ENCODE measurements around the gene BCAS3.
A peak's percentile ranks its signal among the peaks of the same experiment; 100 is the strongest.

Gene BCAS3

DNA sequence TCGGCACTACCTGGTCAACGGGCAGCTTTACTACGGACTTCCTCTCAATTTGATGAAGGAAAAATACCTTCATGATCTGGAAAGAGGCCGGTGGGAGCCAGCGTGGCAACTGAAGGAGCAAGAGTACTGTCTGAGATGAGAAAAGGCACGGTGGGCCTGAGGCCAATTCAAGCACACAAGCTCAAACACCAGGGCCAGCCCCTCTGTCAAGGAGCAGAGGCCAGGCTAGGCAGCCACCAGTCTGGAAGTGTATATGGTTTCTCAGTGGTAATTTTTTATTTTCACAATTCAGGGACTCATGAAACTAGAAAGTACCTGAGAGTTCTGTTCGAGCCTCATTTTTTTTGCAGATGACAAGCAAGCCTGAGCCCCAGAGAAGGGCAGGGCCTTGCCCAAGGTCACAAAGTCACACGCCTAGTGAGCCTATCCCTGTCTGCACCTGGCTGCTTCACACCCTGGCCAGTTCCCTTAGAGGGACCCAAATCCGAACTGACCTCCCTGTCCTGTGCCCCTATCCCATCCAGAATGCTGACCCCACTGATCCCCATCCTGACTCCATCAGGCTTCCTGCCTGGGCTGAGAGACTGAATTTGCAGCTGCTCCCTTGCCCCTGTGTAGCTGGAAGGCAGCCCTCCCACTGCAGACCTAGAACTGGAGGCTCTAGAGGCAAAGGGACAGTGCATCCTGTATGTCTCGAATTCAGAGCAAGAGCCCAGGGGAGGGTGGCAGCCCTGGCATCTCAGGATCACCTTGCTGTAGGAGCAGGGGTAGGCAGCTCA is 717.2 kb downstream of the BCAS3 start:
- Mint-ChIP-seq H3K27ac (peak overlapping the region; percentile 50), H3K9me3 (no peaks in the 10 kb centered on the region), H3K36me3 (ENCODE audit: low read depth) (no peaks in the 10 kb centered on the region), H3K27me3 (peaks cover 41% of the 10 kb centered on the region), H3K4me3 (no peak overlapping the region), H3K4me1 (ENCODE audit: low read depth) (peaks cover 14% of the 10 kb centered on the region)
- no peak for DNase-seq

- H3K4me3 Mint-ChIP-seq = no peak overlapping the region
- no peak for DNase-seq
- H3K27ac Mint-ChIP-seq = peak overlapping the region; percentile 31
- H3K4me1 Mint-ChIP-seq (ENCODE audit: low read depth) = peaks cover 14% of the 10 kb centered on the region
- H3K36me3 Mint-ChIP-seq (ENCODE audit: low read depth) = no peaks in the 10 kb centered on the region
- peaks cover 42% of the 10 kb centered on the region for H3K27me3 Mint-ChIP-seq
- no peaks in the 10 kb centered on the region for H3K9me3 Mint-ChIP-seq
Observed at GRCh38 chr17:61395409-61395982, 717.8 kb downstream of the BCAS3 start.

GRCh38 chr17:61395983-61396585 is 718.4 kb downstream of the BCAS3 start:
- Mint-ChIP-seq H3K27me3 (peaks cover 44% of the 10 kb centered on the region), H3K4me1 (ENCODE audit: low read depth) (peaks cover 20% of the 10 kb centered on the region), H3K36me3 (ENCODE audit: low read depth) (no peaks in the 10 kb centered on the region), H3K4me3 (no peak overlapping the region), H3K27ac (peak overlapping the region; percentile 31), H3K9me3 (no peaks in the 10 kb centered on the region)
- no peak for DNase-seq

- no peaks in the 10 kb centered on the region for H3K36me3 Mint-ChIP-seq (ENCODE audit: low read depth)
- H3K9me3 Mint-ChIP-seq = no peaks in the 10 kb centered on the region
- H3K27ac Mint-ChIP-seq = no peak overlapping the region
- peaks cover 25% of the 10 kb centered on the region for H3K4me1 Mint-ChIP-seq (ENCODE audit: low read depth)
- H3K27me3 Mint-ChIP-seq = peaks cover 47% of the 10 kb centered on the region
- no peak overlapping the region for H3K4me3 Mint-ChIP-seq
- DNase-seq = no peak
Observed at GRCh38 chr17:61396586-61397085, 719.0 kb downstream of the BCAS3 start.

DNA sequence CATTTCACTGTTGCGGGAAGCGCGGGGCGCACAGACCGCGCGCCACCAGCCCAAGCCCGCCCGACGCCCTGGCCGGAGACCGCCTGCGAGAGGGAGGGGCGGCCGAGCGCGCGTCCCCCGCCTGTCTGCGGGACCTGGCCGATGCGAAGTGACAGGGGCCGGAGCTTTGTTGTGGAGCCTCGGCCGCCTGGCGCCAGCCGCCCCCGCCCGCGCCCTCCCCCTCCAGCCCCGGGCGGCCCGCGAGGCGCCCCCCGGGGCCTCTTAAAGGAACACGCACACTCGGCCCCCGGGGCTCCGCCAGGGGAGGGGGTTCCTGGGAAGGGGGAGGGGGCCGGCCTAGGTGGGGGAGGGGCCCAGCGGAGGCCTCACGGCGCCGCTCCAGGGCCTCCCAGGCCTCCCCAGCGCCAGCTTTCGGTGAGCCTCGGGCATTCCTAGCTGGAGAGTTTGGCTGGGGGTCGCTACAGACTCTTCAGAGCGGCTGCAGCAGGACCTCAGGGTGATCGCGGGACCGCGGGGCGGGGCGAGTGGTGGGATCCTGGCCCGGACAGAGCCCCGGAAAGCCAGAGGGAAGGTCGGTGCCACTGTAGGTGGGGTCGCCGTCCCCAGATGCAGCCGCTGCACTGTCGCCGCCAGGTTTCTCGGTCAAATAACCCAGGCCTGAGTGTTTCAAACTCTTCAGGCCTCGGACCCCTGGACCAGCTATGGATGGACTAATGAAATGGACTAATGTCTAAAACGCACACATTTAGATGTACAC is 719.6 kb downstream of the BCAS3 start:
- no peak for DNase-seq
- H3K27me3 Mint-ChIP-seq = peaks cover 53% of the 10 kb centered on the region
- H3K9me3 Mint-ChIP-seq = no peaks in the 10 kb centered on the region
- H3K27ac Mint-ChIP-seq = no peak overlapping the region
- no peaks in the 10 kb centered on the region for H3K36me3 Mint-ChIP-seq (ENCODE audit: low read depth)
- no peak overlapping the region for H3K4me3 Mint-ChIP-seq
- peaks cover 26% of the 10 kb centered on the region for H3K4me1 Mint-ChIP-seq (ENCODE audit: low read depth)

DNA sequence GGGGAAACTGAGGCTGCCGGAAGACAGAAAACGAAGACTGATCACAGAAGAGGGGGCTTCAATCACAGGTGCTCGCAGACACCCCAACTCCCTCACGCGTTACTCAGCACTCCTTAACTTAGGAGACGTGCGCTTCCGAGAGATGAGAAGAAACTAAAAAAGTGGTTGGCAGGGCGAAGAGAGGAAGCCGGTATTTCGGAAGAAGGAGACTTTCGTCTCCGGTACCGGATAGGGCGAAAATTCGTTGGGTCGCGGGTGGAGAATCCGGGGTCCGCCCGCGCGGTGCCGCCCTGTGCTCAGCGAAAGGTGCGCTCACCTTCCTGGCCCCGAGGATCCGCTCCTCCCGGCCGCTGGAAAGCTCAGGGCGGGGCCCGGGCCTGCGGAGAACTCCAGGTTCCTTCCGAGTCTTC is 721.1 kb downstream of the BCAS3 start:
- H3K9me3 Mint-ChIP-seq = no peaks in the 10 kb centered on the region
- H3K36me3 Mint-ChIP-seq (ENCODE audit: low read depth) = no peaks in the 10 kb centered on the region
- H3K4me1 Mint-ChIP-seq (ENCODE audit: low read depth) = peaks cover 40% of the 10 kb centered on the region
- no peak for DNase-seq
- peak overlapping the region; percentile 51 for H3K4me3 Mint-ChIP-seq
- H3K27ac Mint-ChIP-seq = peak overlapping the region; percentile 9
- H3K27me3 Mint-ChIP-seq = peaks cover 65% of the 10 kb centered on the region

GRCh38 chr17:61399131-61400065 is 721.7 kb downstream of the BCAS3 start, which contains the start of gene TBX2:
Gene TBX2 (plus strand): TSS chr17:61399843. CDS start chr17:61400177, 334 bp downstream.
- Mint-ChIP-seq H3K9me3 (no peaks in the 10 kb centered on the region), H3K27me3 (peaks cover 71% of the 10 kb centered on the region), H3K4me3 (peak within 1 kb of the TSS; percentile 58), H3K4me1 (ENCODE audit: low read depth) (peaks cover 46% of the 10 kb centered on the region), H3K36me3 (ENCODE audit: low read depth) (no peaks in the 10 kb centered on the region), H3K27ac (peak within 1 kb of the TSS; percentile 9)
- DNase-seq = no peak

- Mint-ChIP-seq H3K27ac (no peak overlapping the region), H3K4me1 (ENCODE audit: low read depth) (peaks cover 49% of the 10 kb centered on the region), H3K4me3 (peak overlapping the region; percentile 58), H3K9me3 (no peaks in the 10 kb centered on the region), H3K27me3 (peaks cover 68% of the 10 kb centered on the region), H3K36me3 (ENCODE audit: low read depth) (no peaks in the 10 kb centered on the region)
- no peak for DNase-seq
Observed at GRCh38 chr17:61400066-61400716, 722.5 kb downstream of the BCAS3 start.

DNA sequence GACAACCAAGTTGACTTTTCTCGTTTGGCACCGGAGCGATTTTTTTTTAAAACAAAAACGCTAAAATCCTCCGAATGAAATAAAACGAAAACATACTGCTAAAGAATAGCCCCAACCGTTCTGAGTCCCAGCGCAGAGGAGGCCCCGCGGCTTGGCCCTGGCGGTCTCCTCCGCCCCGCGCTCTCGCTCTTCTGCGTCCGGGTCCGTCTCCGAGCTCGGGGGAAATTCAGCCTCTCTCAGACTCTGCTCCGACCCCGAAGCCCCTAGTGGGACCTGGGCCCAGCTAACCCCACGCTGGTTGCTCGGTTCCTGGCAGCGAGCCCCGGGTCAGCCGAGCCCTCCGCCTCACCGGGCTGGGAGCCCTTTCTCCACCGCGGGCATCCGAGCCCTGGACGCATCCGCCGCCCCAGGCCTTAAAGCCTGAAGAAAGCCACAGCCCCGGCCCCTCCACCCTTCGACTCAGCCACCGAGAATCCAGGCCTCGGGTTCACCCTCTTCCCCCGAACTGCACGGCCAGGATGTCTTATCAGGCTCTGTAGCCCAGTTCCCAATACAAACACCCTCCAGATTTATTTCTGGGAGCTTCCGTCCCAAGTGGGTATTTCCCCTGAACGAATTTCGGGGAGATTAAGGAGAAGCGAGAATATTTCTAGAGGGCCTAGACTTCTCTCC is 723.2 kb downstream of the BCAS3 start:
- no peaks in the 10 kb centered on the region for H3K9me3 Mint-ChIP-seq
- peak; percentile 51 for DNase-seq
- peaks cover 62% of the 10 kb centered on the region for H3K27me3 Mint-ChIP-seq
- no peaks in the 10 kb centered on the region for H3K36me3 Mint-ChIP-seq (ENCODE audit: low read depth)
- H3K27ac Mint-ChIP-seq = no peak overlapping the region
- peak overlapping the region; percentile 58 for H3K4me3 Mint-ChIP-seq
- peaks cover 46% of the 10 kb centered on the region for H3K4me1 Mint-ChIP-seq (ENCODE audit: low read depth)

DNA sequence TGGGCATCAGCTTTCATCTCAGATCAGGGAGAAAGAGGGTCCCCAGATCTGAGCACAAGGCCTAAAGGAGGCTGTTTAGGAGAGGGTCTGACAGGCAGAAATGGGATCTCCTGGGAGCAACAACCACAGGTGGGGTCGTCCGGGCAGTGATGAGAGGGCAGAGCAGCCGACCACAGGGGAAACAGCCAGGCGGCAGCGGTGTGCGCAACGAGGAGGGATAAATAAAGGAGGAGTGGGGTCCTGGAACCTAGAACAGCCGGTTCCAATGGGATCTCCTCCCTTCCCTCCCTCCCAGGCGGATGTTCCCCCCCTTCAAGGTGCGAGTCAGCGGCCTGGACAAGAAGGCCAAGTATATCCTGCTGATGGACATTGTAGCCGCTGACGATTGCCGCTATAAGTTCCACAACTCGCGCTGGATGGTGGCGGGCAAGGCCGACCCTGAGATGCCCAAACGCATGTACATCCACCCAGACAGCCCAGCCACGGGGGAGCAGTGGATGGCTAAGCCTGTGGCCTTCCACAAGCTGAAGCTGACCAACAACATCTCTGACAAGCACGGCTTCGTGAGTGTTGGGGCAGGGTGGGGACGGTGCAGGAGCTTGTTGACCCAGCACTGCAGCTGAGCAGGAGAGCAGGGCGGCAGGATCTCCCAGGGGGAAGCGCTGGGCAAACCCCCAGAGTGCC is 723.9 kb downstream of the BCAS3 start:
- Mint-ChIP-seq H3K27ac (no peak overlapping the region), H3K36me3 (ENCODE audit: low read depth) (no peaks in the 10 kb centered on the region), H3K4me3 (no peak overlapping the region), H3K9me3 (no peaks in the 10 kb centered on the region), H3K4me1 (ENCODE audit: low read depth) (peaks cover 44% of the 10 kb centered on the region), H3K27me3 (peaks cover 66% of the 10 kb centered on the region)
- no peak for DNase-seq

- Mint-ChIP-seq H3K36me3 (ENCODE audit: low read depth) (no peaks in the 10 kb centered on the region), H3K4me3 (no peak overlapping the region), H3K4me1 (ENCODE audit: low read depth) (peaks cover 44% of the 10 kb centered on the region), H3K27me3 (peaks cover 72% of the 10 kb centered on the region), H3K27ac (no peak overlapping the region), H3K9me3 (no peaks in the 10 kb centered on the region)
- DNase-seq = no peak
Observed at GRCh38 chr17:61402073-61402541, 724.5 kb downstream of the BCAS3 start.

Data from activated T-cell treated with anti-CD3 and anti-CD28 coated beads, Interleukin-2, amount 50 U/mL, for 24 hours (primary cell).